ENCODE measurements around the gene MMP23B.

Gene MMP23B

GRCh38 chr1:1613509-1614082, 18.4 kb upstream of the MMP23B start:
- Mint-ChIP-seq H3K4me3 (peak overlapping the region; percentile 88 to 97), H3K27ac (peak overlapping the region in 1 of 2 donors; percentile 97), H3K9me3 (no peaks in the 10 kb centered on the region), H3K4me1 (peaks cover 41% of the 10 kb centered on the region), H3K27me3 (no peaks in the 10 kb centered on the region)
- DNase-seq, result no peak
- no peak for ATAC-seq

GRCh38 chr1:1614204-1614953, 17.6 kb upstream of the MMP23B start:
- H3K9me3 Mint-ChIP-seq, result no peaks in the 10 kb centered on the region
- ATAC-seq, result peak; percentile 17
- H3K4me3 Mint-ChIP-seq, result peak overlapping the region; percentile 88 to 97
- H3K4me1 Mint-ChIP-seq, result peaks cover 41% of the 10 kb centered on the region
- peak; percentile 64 to 69 for DNase-seq
- H3K27me3 Mint-ChIP-seq, result no peaks in the 10 kb centered on the region
- peak overlapping the region; percentile 97 for H3K27ac Mint-ChIP-seq

- H3K9me3 Mint-ChIP-seq, result no peaks in the 10 kb centered on the region
- DNase-seq (no peak), ATAC-seq (no peak)
- peak overlapping the region; percentile 88 to 97 for H3K4me3 Mint-ChIP-seq
- H3K4me1 Mint-ChIP-seq, result peaks cover 41% of the 10 kb centered on the region
- peak overlapping the region; percentile 97 for H3K27ac Mint-ChIP-seq
- no peaks in the 10 kb centered on the region for H3K27me3 Mint-ChIP-seq
Measured at GRCh38 chr1:1614954-1615255, 17.1 kb upstream of the MMP23B start.

GRCh38 chr1:1615256-1616044, 16.5 kb upstream of the MMP23B start, which contains the start of gene MIB2:
Gene MIB2, plus strand, starts transcription at chr1:1615500. Its CDS starts 7,953 bp downstream, at chr1:1623453.
- peak; percentile 91 for ATAC-seq

GRCh38 chr1:1616045-1616790, 15.8 kb upstream of the MMP23B start:
- no peak for DNase-seq
- Mint-ChIP-seq H3K4me1 (peaks cover 41% of the 10 kb centered on the region), H3K9me3 (no peaks in the 10 kb centered on the region), H3K27me3 (no peaks in the 10 kb centered on the region), H3K4me3 (peak overlapping the region; percentile 54 to 84), H3K27ac (peak overlapping the region in 1 of 2 donors; percentile 88)
- ATAC-seq, result peak; percentile 14

More at GRCh38 chr1:1615256-1616044, 16.5 kb upstream of the MMP23B start, which contains the start of gene MIB2:
- H3K27ac Mint-ChIP-seq, result peak within 1 kb of the TSS; percentile 97 to 98
- peaks cover 41% of the 10 kb centered on the region for H3K4me1 Mint-ChIP-seq
- H3K4me3 Mint-ChIP-seq, result peak within 1 kb of the TSS; percentile 88 to 97
- H3K9me3 Mint-ChIP-seq, result no peaks in the 10 kb centered on the region
- H3K27me3 Mint-ChIP-seq, result no peaks in the 10 kb centered on the region
- peak; percentile 98 for DNase-seq

GRCh38 chr1:1616838-1617237, 15.1 kb upstream of the MMP23B start:
- Mint-ChIP-seq H3K4me3 (peak overlapping the region; percentile 54 to 84), H3K27me3 (no peaks in the 10 kb centered on the region), H3K27ac (peak overlapping the region in 1 of 2 donors; percentile 19), H3K9me3 (no peaks in the 10 kb centered on the region), H3K4me1 (peaks cover 40% of the 10 kb centered on the region)
- DNase-seq (no peak), ATAC-seq (no peak)

GRCh38 chr1:1617516-1617915, 14.5 kb upstream of the MMP23B start:
- peaks cover 35% of the 10 kb centered on the region for H3K4me1 Mint-ChIP-seq
- no peaks in the 10 kb centered on the region for H3K9me3 Mint-ChIP-seq
- ATAC-seq, result no peak
- no peak for DNase-seq
- H3K27ac Mint-ChIP-seq, result peak overlapping the region in 1 of 2 donors; percentile 63
- H3K4me3 Mint-ChIP-seq, result peak overlapping the region in 1 of 2 donors; percentile 54
- H3K27me3 Mint-ChIP-seq, result no peaks in the 10 kb centered on the region

GRCh38 chr1:1617925-1618324, 14.0 kb upstream of the MMP23B start:
- H3K27me3 Mint-ChIP-seq, result no peaks in the 10 kb centered on the region
- no peak overlapping the region for H3K27ac Mint-ChIP-seq
- no peak overlapping the region for H3K4me3 Mint-ChIP-seq
- peaks cover 38% of the 10 kb centered on the region for H3K4me1 Mint-ChIP-seq
- no peak for ATAC-seq
- no peaks in the 10 kb centered on the region for H3K9me3 Mint-ChIP-seq
- DNase-seq, result no peak

GRCh38 chr1:1618396-1619068, 13.4 kb upstream of the MMP23B start:
- Mint-ChIP-seq H3K27ac (peak overlapping the region in 1 of 2 donors; percentile 3), H3K4me1 (peaks cover 35% of the 10 kb centered on the region), H3K9me3 (no peaks in the 10 kb centered on the region), H3K27me3 (no peaks in the 10 kb centered on the region), H3K4me3 (no peak overlapping the region)
- DNase-seq (no peak), ATAC-seq (no peak)

- no peak overlapping the region for H3K27ac Mint-ChIP-seq
- DNase-seq (no peak), ATAC-seq (no peak)
- no peak overlapping the region for H3K4me3 Mint-ChIP-seq
- no peaks in the 10 kb centered on the region for H3K9me3 Mint-ChIP-seq
- no peaks in the 10 kb centered on the region for H3K27me3 Mint-ChIP-seq
- H3K4me1 Mint-ChIP-seq, result peaks cover 26% of the 10 kb centered on the region
Measured at GRCh38 chr1:1619917-1620361, 12.0 kb upstream of the MMP23B start.

GRCh38 chr1:1620433-1621139, 11.4 kb upstream of the MMP23B start:
- no peaks in the 10 kb centered on the region for H3K9me3 Mint-ChIP-seq

GRCh38 chr1:1621173-1622009, 10.6 kb upstream of the MMP23B start:
- no peak overlapping the region for H3K27ac Mint-ChIP-seq
- ATAC-seq, result no peak
- DNase-seq, result no peak
- no peaks in the 10 kb centered on the region for H3K27me3 Mint-ChIP-seq
- peaks cover 35% of the 10 kb centered on the region for H3K4me1 Mint-ChIP-seq
- H3K9me3 Mint-ChIP-seq, result no peaks in the 10 kb centered on the region
- H3K4me3 Mint-ChIP-seq, result no peak overlapping the region

More at GRCh38 chr1:1620433-1621139, 11.4 kb upstream of the MMP23B start:
- H3K27ac Mint-ChIP-seq, result no peak overlapping the region
- no peaks in the 10 kb centered on the region for H3K27me3 Mint-ChIP-seq
- H3K4me1 Mint-ChIP-seq, result peaks cover 31% of the 10 kb centered on the region
- no peak overlapping the region for H3K4me3 Mint-ChIP-seq
- ATAC-seq (no peak), DNase-seq (no peak)

GRCh38 chr1:1622010-1622787, 9.8 kb upstream of the MMP23B start:
- Mint-ChIP-seq H3K9me3 (no peaks in the 10 kb centered on the region), H3K27me3 (no peaks in the 10 kb centered on the region), H3K4me1 (peaks cover 27% of the 10 kb centered on the region), H3K4me3 (no peak overlapping the region), H3K27ac (peak overlapping the region in 1 of 2 donors; percentile 19)
- DNase-seq (no peak), ATAC-seq (no peak)

Measured in stimulated activated naive CD8-positive, alpha-beta T cell treated with anti-CD3 and anti-CD28 coated beads, Interleukin-15, amount 100 ng/mL, for 72 hours (primary cell).